Eye (tissue), 1 donor: ENCODE measurements around the gene ALG8.
"Not testable (repeated sequence)": the region's sequence is repeated elsewhere in the genome, so short reads cannot be mapped to it uniquely, and the experiment has no call there.

Experiments
- DNase-seq: peaks from one replicate; pipeline ENCODE4 v3.0.0-alpha.2; 2015

ALG8 gene

DNA sequence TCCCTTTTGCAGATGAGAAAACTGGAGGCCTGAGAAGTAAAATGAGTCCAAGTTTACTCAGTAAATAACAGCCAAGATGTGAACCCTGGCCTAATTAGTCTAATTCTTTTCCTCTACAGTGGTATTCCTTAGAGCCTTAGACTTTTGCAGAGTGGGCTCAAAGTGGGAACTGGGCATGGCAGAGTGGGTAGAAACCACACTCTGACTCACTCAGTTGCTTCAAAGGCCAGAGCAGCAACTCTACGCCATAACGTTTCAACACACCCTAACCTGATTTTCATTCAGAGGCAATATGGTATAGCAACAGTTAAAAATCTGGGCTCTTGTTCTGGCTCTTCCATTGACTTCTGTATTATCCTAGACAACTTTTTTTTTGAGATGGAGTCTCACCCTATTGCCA lies 73.0 kb downstream of the ALG8 start:
- no peak for DNase-seq

DNA sequence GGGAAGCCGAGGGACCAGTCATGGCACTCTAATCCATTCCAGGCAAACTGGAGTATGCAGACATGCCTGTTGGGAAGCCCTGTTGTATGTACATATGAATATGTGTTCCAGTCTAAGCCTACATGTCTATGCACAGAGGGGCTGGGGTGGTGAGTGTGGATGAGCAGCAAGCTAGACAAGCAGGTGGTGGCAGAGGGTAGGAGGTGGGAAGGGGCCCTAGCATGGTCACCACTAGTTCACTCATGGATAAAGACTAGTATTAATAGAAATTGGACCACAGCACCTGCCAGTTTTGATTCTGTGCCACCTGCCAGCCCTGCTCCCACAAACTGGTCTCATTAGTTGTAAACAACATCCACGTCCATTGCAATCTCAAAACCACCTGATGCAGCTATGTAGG lies 74.2 kb downstream of the ALG8 start:
- DNase-seq, result no peak

DNA sequence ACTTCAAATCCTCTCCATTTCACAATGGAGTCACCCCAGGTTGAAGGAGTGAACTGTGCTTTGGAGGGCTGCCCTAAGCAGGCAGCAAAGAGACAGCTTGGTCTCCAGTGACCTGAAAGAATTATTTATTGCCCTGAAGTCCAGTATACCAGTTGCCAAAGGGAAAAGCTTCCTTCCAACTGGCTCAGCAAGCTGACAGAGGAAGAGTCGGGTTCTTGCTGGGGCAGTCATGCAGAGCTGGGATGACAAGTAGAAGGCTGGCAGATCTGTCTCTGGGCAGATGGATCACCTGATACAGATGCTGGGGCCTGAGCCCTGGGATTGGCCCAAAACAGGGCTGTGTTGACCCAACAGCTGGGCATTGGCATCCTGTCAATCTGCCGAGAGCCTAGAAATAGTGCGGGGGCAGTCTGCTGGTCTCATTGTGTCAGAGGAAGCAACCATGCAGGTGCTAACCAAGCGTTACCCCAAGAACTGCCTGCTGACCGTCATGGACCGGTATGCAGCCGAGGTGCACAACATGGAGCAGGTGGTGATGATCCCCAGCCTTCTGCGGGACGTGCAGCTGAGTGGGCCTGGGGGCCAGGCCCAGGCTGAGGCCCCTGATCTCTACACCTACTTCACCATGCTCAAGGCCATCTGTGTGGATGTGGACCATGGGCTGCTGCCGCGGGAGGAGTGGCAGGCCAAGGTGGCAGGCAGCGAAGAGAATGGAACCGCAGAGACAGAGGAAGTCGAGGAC lies 75.8 kb downstream of the ALG8 start, which contains the start of gene THRSP:
Gene THRSP (plus strand): TSS at position 422 of the 742 bp plus-strand sequence. CDS start 21 bp downstream, at position 443.
- no peak for DNase-seq

DNA sequence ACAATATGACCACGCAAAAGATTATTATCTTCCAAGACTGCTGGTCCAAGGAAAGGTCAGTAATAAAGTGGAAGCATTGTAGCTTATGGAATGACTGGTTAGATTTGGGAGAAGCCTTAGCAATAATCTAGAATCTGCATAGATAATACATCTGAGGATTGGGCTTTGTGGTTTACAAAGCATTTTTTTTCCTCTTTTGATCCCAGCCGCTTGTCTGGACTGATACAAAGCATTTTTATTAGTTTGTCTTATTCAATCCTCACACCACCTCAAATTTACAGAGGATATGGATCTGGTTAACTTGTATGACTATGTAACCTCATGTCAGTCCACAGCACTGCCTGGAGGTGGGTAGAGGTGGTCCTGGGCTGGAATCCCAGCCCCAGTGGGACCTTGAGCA lies 76.8 kb downstream of the ALG8 start:
- DNase-seq, result no peak

DNA sequence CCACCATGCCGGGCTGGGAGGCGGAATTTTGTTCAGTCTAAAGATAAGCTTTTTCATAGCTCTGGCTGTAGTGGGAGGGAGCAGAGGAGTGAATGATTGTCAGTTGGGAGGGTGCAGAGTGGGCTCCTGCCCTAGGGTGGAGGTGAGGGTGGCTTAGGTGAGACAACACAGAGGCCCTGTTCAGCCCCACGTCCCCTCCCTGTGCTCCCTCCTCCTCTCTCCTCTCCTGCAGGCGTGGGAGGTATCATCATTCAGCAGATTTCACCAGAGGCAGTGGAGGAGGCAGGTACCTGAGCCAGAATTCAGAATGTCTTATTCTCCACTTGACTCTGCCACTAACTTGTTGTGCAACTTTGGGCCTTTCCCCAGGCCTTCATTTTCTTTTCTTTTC lies 77.5 kb downstream of the ALG8 start:
- DNase-seq, result no peak

DNA sequence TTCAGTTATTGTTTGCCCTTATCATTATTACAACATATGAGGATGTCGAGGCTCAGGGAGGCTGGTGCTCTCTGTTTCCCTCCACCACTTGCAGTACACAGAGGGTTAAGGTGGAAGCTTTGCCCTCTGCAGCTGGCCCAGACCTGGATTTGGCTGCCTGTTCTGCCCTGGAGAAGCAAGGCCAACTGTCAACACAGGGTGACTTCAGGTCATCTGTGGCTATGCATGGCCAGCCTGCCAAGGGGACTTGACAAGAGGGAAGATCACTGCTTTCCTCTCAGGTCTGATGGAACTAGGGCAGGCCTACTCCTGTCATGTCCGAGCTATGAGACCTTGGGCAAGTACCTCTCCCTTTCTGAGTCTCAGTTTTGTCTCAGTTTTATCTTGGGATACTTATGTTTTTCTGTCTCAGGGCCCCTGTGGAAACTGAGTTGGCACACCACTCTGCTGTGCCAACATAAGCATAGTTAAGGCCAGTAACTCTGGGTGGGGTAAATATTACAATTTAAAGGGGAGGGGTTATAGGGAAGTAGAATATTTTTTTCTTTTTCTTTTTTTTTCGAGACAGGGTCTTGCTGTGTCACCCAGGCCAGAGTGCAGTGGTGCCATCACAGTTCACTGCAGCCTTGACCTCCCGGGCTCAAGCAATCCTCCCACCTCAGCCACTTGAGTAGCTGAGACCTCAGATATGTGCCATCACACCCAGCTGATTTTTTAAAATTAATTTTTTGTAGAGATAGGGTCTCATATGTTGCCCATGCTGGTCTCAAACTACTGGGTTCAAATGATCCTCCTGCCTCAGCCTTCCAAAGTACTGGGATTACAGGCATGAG lies 78.1 kb downstream of the ALG8 start:
- no peak for DNase-seq

DNA sequence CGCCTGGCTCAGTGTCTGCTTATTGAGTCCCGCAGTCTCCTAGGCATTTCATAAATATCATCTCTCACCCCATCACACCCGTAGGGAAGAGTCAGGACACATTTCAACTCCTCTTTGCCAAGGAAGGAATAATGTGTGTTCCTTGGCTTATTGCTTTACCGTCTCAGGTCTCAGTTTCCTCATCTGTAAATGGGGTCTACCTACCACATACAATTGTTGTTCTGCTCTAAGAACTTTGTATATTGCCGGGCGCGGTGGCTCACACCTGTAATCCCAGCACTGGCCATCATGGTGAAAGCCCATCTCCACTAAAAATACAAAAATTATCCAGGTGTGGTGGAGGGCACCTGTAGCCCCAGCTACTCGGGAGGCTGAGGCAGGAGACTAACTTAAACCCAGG lies 78.9 kb downstream of the ALG8 start:
- no peak for DNase-seq

DNA sequence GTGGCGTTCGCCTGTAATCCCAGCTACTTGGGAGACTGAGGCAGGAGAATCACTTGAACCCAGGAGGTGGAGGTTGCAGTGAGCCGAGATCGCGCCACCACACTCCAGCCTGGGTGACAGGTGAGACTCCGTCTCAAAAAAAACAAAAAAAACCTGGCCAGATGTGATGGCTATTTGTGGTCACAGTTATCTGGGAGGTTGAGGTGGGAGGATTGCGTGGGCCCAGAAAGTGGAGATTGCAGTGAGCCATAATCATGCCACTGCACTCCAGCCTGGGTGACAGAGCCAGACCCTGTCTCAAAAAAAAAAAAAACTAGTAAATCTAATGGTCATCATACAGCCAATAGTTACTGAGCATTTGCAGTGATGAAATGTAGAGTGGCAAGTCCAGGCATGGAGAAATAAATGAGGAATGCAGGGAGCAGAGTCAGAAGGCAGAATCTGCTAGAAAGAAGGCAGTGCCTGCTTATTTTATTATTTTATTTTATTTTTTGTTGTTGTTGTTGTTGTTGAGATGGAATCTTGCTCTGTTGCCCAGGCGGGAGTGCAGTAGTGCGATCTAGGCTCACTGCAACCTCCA lies 79.6 kb downstream of the ALG8 start:
- not testable (repeated sequence) for DNase-seq

DNA sequence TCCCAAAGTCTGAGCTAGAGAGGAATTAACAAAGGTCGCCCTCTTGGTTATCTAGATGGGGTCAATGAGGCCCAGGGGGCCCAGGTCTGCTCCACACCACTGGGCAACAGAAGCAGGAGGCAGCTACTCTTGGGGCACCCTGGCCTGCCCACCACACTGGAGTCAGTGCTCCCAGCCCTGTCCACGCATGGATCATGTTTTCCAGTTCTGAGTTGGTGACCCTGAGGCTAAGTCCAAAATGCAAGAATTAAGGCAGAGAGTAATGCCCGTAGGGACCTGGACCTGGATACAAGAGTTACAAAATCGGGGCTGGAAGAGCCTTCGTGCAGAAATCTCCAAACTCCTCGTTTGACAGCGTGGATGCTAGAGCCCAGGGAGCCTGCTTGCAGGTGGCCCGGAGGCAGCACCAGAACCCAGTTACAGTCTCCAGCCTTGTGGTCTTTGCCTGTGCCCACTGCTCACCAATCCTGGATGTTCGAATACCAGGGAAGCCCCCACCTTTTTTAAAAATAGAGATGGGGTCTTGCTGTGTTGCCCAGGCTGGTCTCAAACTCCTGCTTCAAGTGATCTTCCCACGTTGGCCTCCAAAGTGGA lies 81.9 kb downstream of the ALG8 start:
- no peak for DNase-seq

DNA sequence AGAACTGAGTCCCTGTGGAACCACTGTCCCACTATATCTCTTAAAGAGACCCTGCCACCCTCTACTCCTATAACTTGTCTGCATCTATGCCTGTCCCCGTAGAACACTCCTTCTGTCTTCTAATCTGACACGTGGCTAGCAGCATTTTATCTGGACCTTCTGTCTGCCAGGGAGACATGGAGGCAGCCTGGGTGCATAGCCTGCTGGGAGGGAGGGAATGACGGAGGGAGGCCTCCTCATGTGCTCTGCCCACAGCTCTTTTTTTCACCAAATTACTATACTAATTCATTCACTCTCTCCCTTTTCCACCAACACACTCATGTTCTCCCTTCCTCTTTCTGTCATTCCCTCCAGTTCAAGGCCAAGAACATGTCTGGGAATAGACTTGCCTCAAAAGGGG lies 83.3 kb downstream of the ALG8 start:
- no peak for DNase-seq

DNA sequence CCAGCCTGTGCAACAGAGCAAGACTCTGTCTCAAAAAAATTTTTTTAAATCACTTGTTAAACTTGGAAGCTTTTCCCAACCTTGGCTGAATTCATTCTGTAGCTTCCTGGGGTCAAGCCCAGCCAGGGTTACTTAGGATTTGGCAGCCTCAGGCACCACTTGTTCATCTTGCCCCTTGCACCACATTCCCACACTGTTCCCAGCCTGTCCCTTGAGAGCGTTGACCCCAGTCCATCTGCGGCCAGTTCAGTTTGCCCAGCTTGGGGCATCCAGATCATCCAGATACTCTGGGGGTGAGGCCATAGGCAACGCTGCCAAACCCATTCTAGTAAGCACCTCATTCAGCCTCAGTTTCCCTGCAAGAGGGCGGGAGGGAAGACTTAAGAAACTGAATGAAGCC lies 84.5 kb downstream of the ALG8 start:
- DNase-seq, result no peak

DNA sequence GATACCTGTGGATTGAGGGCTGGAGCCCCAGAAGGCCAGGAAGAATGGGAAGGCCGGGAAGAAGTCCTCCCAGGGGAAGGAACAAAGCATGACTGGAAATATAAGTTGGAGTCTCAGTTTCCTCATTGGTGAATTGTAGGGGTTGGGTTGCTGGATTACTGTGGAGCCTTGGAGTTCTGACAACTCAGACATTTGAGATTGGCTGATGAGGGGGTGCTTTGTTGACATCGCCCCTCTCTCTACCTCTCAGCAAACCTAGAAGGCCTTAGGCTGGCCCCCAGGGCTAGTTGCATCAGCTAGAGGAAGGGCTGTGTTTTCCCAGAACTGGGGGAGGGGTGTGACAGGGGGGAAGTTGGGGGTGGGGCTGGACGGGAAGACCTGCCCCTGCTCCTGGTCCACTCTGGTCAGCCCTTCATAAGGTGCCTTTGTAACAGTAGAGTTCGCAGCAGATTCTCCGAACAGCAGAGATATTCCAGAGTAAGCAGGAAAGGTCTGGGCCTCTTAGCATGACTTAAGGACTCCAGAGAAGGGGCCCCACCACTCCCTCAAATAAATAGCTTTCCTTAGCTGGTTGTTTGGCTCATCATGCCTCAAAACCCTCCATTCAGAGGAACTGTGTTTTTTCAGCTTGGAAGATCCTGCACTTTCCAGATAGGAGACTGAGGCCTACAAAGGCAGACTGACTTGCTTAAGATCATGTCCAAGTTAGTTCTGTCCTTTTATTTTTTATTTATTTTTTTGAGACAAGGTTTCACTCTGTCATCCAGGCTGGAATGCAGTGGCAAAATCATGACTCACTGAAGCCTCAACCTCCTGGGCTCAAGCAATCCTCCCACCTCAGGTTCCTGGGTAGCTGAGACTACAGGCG lies 88.2 kb downstream of the ALG8 start:
- DNase-seq, result no peak
